Activated CD8-positive, alpha-beta memory T cell treated with anti-CD3 and anti-CD28 coated beads, Interleukin-2, amount 50 U/mL, for 48 hours (primary cell): ENCODE data around the gene B9D2.
"Not testable (repeated sequence)": the region's sequence is repeated elsewhere in the genome, so short reads cannot be mapped to it uniquely, and the experiment has no call there.

Experiments used
- DNase-seq: peaks from one replicate; pipeline ENCODE4 v3.0.0-alpha.2; 2020

The B9D2 gene

GRCh38 chr19:41353466-41354342 is 10.2 kb downstream of the B9D2 start, which contains the start of gene TGFB1:
Gene TGFB1 (minus strand): TSS chr19:41353922. CDS start chr19:41353044, 878 bp downstream.
- DNase-seq, result peak; percentile 94

GRCh38 chr19:41352609-41353465 is 11.1 kb downstream of the B9D2 start:
- DNase-seq, result peak; percentile 90

- DNase-seq, result no peak
Observed at GRCh38 chr19:41352279-41352608, 11.7 kb downstream of the B9D2 start.

- DNase-seq, result peak; percentile 88
Observed at GRCh38 chr19:41351339-41352245, 12.4 kb downstream of the B9D2 start.

GRCh38 chr19:41350735-41351338 is 13.1 kb downstream of the B9D2 start:
- DNase-seq, result no peak

GRCh38 chr19:41346916-41347315 is 17.0 kb downstream of the B9D2 start:
- DNase-seq, result not testable (repeated sequence)

- DNase-seq, result no peak
Observed at GRCh38 chr19:41344162-41344561, 19.8 kb downstream of the B9D2 start.

- DNase-seq, result no peak
Observed at GRCh38 chr19:41341669-41342490, 22.1 kb downstream of the B9D2 start.

GRCh38 chr19:41339936-41340335 is 24.0 kb downstream of the B9D2 start:
- no peak for DNase-seq

- DNase-seq, result no peak
Observed at GRCh38 chr19:41335467-41335866, 28.5 kb downstream of the B9D2 start.

- no peak for DNase-seq
Observed at GRCh38 chr19:41334793-41335192, 29.2 kb downstream of the B9D2 start.

- no peak for DNase-seq
Observed at GRCh38 chr19:41332468-41332867, 31.5 kb downstream of the B9D2 start.

- no peak for DNase-seq
Observed at GRCh38 chr19:41332000-41332399, 31.9 kb downstream of the B9D2 start.

GRCh38 chr19:41330946-41331678 is 32.8 kb downstream of the B9D2 start:
- DNase-seq, result no peak

- no peak for DNase-seq
Observed at GRCh38 chr19:41330481-41330880, 33.5 kb downstream of the B9D2 start.

GRCh38 chr19:41328842-41329225 is 35.1 kb downstream of the B9D2 start:
- no peak for DNase-seq

GRCh38 chr19:41328157-41328841 is 35.6 kb downstream of the B9D2 start:
- no peak for DNase-seq

GRCh38 chr19:41327576-41328156 is 36.3 kb downstream of the B9D2 start:
- peak; percentile 90 for DNase-seq

GRCh38 chr19:41327076-41327575 is 36.8 kb downstream of the B9D2 start:
- DNase-seq, result no peak
